GM23338 (cell line): Measurements from ENCODE around the gene SH2D6.

Experiments
- CREB1 ChIP-seq: fragments of 250-450 bp; sonication (Bioruptor Pico); IDR thresholded peaks from 2 replicates; pipeline ENCODE4 v1.5.0; 2020; ENCODE audit warnings: low read depth, mild to moderate bottlenecking, moderate library complexity
- CTCF ChIP-seq, 2 experiments: fragments of 200-600 bp in 1 of 2; sonication (generic) in 1 of 2; conservative IDR thresholded peaks; 2 replicates each; pipeline versions ENCODE4 v1.5.1 to v1.6.1; 2016 to 2017; ENCODE audit warnings: antibody characterized with exemption in 2 of 2, low read depth in 2 of 2, mild to moderate bottlenecking in 2 of 2, moderate library complexity in 1 of 2
- ETS1 ChIP-seq: IDR thresholded peaks from 2 replicates; pipeline ENCODE4 v1.6.1; 2016; ENCODE audit warnings: antibody characterized with exemption
- EZH2 ChIP-seq: fragments of 200-600 bp; sonication (generic); IDR thresholded peaks from one replicate; pipeline ENCODE4 v1.8.0; 2017; ENCODE audit warnings: antibody characterized with exemption, mild to moderate bottlenecking, low read depth; ENCODE audit not compliant: unreplicated experiment
- EZH2phosphoT487 ChIP-seq: fragments of 200-600 bp; sonication (generic); IDR thresholded peaks from one replicate; pipeline ENCODE4 v1.8.1; 2018; ENCODE audit warnings: antibody characterized with exemption; ENCODE audit not compliant: unreplicated experiment
- JUNB ChIP-seq: IDR thresholded peaks from one replicate; pipeline ENCODE4 v1.6.1; 2016; ENCODE audit warnings: antibody characterized with exemption; ENCODE audit not compliant: unreplicated experiment
- NANOG ChIP-seq: IDR thresholded peaks from 2 replicates; pipeline ENCODE4 v1.6.1; 2016; ENCODE audit warnings: antibody characterized with exemption, borderline replicate concordance
- POLR2AphosphoS5 ChIP-seq: IDR thresholded peaks from 2 replicates; pipeline ENCODE4 v1.6.1; 2016; ENCODE audit warnings: antibody characterized with exemption, low read depth
- REST ChIP-seq: IDR thresholded peaks from one replicate; pipeline ENCODE4 v1.6.1; 2018; ENCODE audit warnings: antibody characterized with exemption; ENCODE audit not compliant: unreplicated experiment
- STAT1 ChIP-seq: IDR thresholded peaks from one replicate; pipeline ENCODE4 v1.6.1; 2016; ENCODE audit warnings: antibody characterized with exemption; ENCODE audit not compliant: unreplicated experiment
- ZNF114 ChIP-seq: fragments of 250-450 bp; sonication (Bioruptor Pico); IDR thresholded peaks from 2 replicates; pipeline ENCODE4 v1.5.0; 2020; ENCODE audit warnings: mild to moderate bottlenecking, moderate library complexity
- ZNF331 ChIP-seq: fragments of 250-450 bp; sonication (Bioruptor Pico); IDR thresholded peaks from 2 replicates; pipeline ENCODE4 v1.5.0; 2020; ENCODE audit warnings: low read depth, mild to moderate bottlenecking, moderate library complexity
- ZNF462 ChIP-seq: fragments of 250-450 bp; sonication (Bioruptor Pico); IDR thresholded peaks from 2 replicates; pipeline ENCODE4 v1.5.0; 2020; ENCODE audit warnings: mild to moderate bottlenecking, moderate library complexity

- no peak for TF ChIP-seq CTCF (conservative IDR thresholded peaks at IDR 0.05; ENCODE audit: low read depth in 2 of 2)
- no peak for TF ChIP-seq POLR2AphosphoS5
- no peak for TF ChIP-seq EZH2
- TF ChIP-seq REST = no peak
- no peak for TF ChIP-seq CREB1 (CRISPR knock-in tag)
- TF ChIP-seq EZH2phosphoT487 = no peak
- TF ChIP-seq ZNF331 (CRISPR knock-in tag) = no peak
- TF ChIP-seq ETS1 = no peak
- no peak for TF ChIP-seq JUNB
- no peak for TF ChIP-seq STAT1
- no peak for TF ChIP-seq ZNF114
- TF ChIP-seq NANOG = no peak
- no peak for TF ChIP-seq ZNF462 (CRISPR knock-in tag)
These were observed 67.3 kb downstream of the SH2D6 start for GRCh38 chr2:85485815-85486214.
